PC-3 (cell line): ENCODE measurements around the gene PDZK1IP1. TPM values are rescaled to one million over a fixed set of nuclear protein-coding genes. Genes with fewer than 3 reads are reported as not detected.

Source experiments
- ATAC-seq: fragments of 200-7000 bp; cut with Tn5 transposase; 2 replicates; pipeline ENCODE4 v1.9.1; 2020; ENCODE audit warnings: mild to moderate bottlenecking, moderate library complexity
- BruUV-seq: library from RNA; stranded (reverse); fragments of 400-500 nt; replicated peaks from 2 replicates; lab custom pipeline; 2021; lab: Mats Ljungman, UMichigan
- CTCF ChIA-PET: fragments of 300-600 bp; sonication (Branson Sonifier 250); formaldehyde crosslinking; loops from one replicate; lab custom pipeline; 2022; ENCODE audit warnings: antibody characterized with exemption; lab: Charles Lee
- POLR2A ChIA-PET: fragments of 300-600 bp; sonication (Branson Sonifier 250); formaldehyde crosslinking; loops from one replicate; lab custom pipeline; 2022; ENCODE audit warnings: antibody characterized with exemption; ENCODE audit not compliant: unreplicated experiment; lab: Charles Lee
- DNase-seq: peaks from one replicate; pipeline ENCODE4 v3.0.0-alpha.2; 2015
- H2AFZ ChIP-seq: fragments of 300-600 bp; sonication (generic); 2 replicates; pipeline ENCODE4 v1.6.0; 2016; ENCODE audit warnings: antibody characterized with exemption, low read length
- H3F3A ChIP-seq: fragments of 300-600 bp; sonication (generic); one replicate; pipeline ENCODE4 v1.6.0; 2017; ENCODE audit warnings: antibody characterized with exemption, low read length, control low read depth, mild to moderate bottlenecking; ENCODE audit not compliant: unreplicated experiment
- H3K27ac ChIP-seq: fragments of 300-600 bp; sonication (generic); 2 replicates; pipeline ENCODE4 v1.5.1; 2016; ENCODE audit warnings: mild to moderate bottlenecking, low read length
- H3K27me3 ChIP-seq: fragments of 300-600 bp; sonication (generic); 2 replicates; pipeline ENCODE4 v1.6.1; 2016; ENCODE audit warnings: low read length, mixed read lengths
- H3K36me3 ChIP-seq: fragments of 300-600 bp; sonication (generic); 2 replicates; pipeline ENCODE4 v1.6.1; 2016; ENCODE audit warnings: low read depth, mixed run types, low read length, mixed read lengths
- H3K4me1 ChIP-seq: fragments of 300-600 bp; sonication (generic); 2 replicates; pipeline ENCODE4 v1.5.1; 2016; ENCODE audit warnings: low read length; ENCODE audit not compliant: insufficient read depth
- H3K4me2 ChIP-seq: fragments of 300-600 bp; sonication (generic); 2 replicates; pipeline ENCODE4 v1.6.0; 2016; ENCODE audit warnings: low read length
- H3K4me3 ChIP-seq: fragments of 300-600 bp; sonication (generic); 2 replicates; pipeline ENCODE4 v1.5.1; 2016; ENCODE audit warnings: mild to moderate bottlenecking, low read length, mixed read lengths
- H3K79me2 ChIP-seq: fragments of 300-600 bp; sonication (generic); 2 replicates; pipeline ENCODE4 v1.6.1; 2017; ENCODE audit warnings: low read length, mixed read lengths
- H3K9ac ChIP-seq: fragments of 300-600 bp; sonication (generic); 2 replicates; pipeline ENCODE4 v1.6.0; 2016; ENCODE audit warnings: mild to moderate bottlenecking, low read length
- H3K9me2 ChIP-seq: fragments of 300-600 bp; sonication (generic); replicated peaks from 2 replicates; pipeline ENCODE4 v1.6.1; 2016; ENCODE audit warnings: mixed run types, low read length, mixed read lengths
- H3K9me3 ChIP-seq: fragments of 300-600 bp; sonication (generic); 2 replicates; pipeline ENCODE4 v1.6.1; 2016; ENCODE audit warnings: low read length, mixed read lengths
- H4K20me1 ChIP-seq: fragments of 300-600 bp; sonication (generic); 2 replicates; pipeline ENCODE4 v1.6.1; 2016; ENCODE audit warnings: low read length, mixed read lengths
- CTCF ChIP-seq: fragments of 300-600 bp; sonication (generic); conservative IDR thresholded peaks from 2 replicates; pipeline ENCODE4 v1.5.1; 2017; ENCODE audit warnings: antibody characterized with exemption, low read depth, mild to moderate bottlenecking, low read length
- EZH2 ChIP-seq: fragments of 300-600 bp; sonication (generic); IDR thresholded peaks from one replicate; pipeline ENCODE4 v1.6.1; 2017; ENCODE audit warnings: antibody characterized with exemption, mild to moderate bottlenecking, low read length; ENCODE audit not compliant: unreplicated experiment
- EZH2phosphoT487 ChIP-seq: fragments of 300-600 bp; sonication (generic); IDR thresholded peaks from 2 replicates; pipeline ENCODE4 v1.6.1; 2018; ENCODE audit warnings: mild to moderate bottlenecking, antibody characterized with exemption, low read length, borderline replicate concordance
- intact Hi-C: fragments of 100-400 bp; cut with micrococcal nuclease; formaldehyde crosslinking; loops from 2 replicates; pipeline ENCODE4 v1.9.0; 2023
- total RNA-seq: library from RNA; depleted of rRNA; stranded (reverse); fragments of >200 nt; gene quantifications from 2 replicates; pipeline ENCODE4 v1.2.3, GENCODE V29; 2014

PDZK1IP1 gene
- total RNA-seq, 1 experiment from 2014 or later, result not detected

- DNase-seq (no peak), ATAC-seq (no peak)
- no TSS peak for BruUV-seq
- CTCF ChIA-PET, result interaction anchor here (0.8 to 0.9 kb wide), 2 partner anchors 10 to 74 kb away, joined by 3 to 4 read pairs; no protein-coding TSS in a partner anchor
- POLR2A ChIA-PET, result no interaction called here
- no peaks in the 10 kb centered on the region for H3F3A ChIP-seq
- H3K4me3 ChIP-seq, result no peak overlapping the region
- no peak overlapping the region for H3K27ac ChIP-seq
- no peaks in the 10 kb centered on the region for H3K9me2 ChIP-seq
- no peaks in the 10 kb centered on the region for H4K20me1 ChIP-seq
- TF ChIP-seq EZH2phosphoT487, result no peak
- no peaks in the 10 kb centered on the region for H3K36me3 ChIP-seq
- intact Hi-C loops, result no loop called here
- no peaks in the 10 kb centered on the region for H3K27me3 ChIP-seq
- no peaks in the 10 kb centered on the region for H3K79me2 ChIP-seq
- H3K4me1 ChIP-seq, result no peaks in the 10 kb centered on the region
- H2AFZ ChIP-seq, result no peak overlapping the region
- H3K9ac ChIP-seq, result no peak overlapping the region
- H3K4me2 ChIP-seq, result no peak overlapping the region
- no peaks in the 10 kb centered on the region for H3K9me3 ChIP-seq
These were observed 748 bp downstream of the PDZK1IP1 start for GRCh38 chr1:47188791-47189785.

- no peak overlapping the region for H3K4me3 ChIP-seq
- no peak for DNase-seq
- H3K79me2 ChIP-seq, result no peaks in the 10 kb centered on the region
- TF ChIP-seq EZH2, result no peak
- no peak for TF ChIP-seq EZH2phosphoT487
- TF ChIP-seq CTCF, result no peak
- H4K20me1 ChIP-seq, result no peaks in the 10 kb centered on the region
- H3K4me2 ChIP-seq, result no peak overlapping the region
- ChIA-PET CTCF (interaction anchor here (0.6 kb wide), 1 partner anchor 156 kb away, joined by 3 read pairs; no protein-coding TSS in a partner anchor), POLR2A (no interaction called here)
- H3K9me2 ChIP-seq, result no peaks in the 10 kb centered on the region
- H3K27me3 ChIP-seq, result no peaks in the 10 kb centered on the region
- no peaks in the 10 kb centered on the region for H3K36me3 ChIP-seq
- BruUV-seq, result no TSS peak
- H3K9me3 ChIP-seq, result no peaks in the 10 kb centered on the region
- H3K4me1 ChIP-seq, result no peaks in the 10 kb centered on the region
- no peak overlapping the region for H2AFZ ChIP-seq
- intact Hi-C loops, result no loop called here
- H3K9ac ChIP-seq, result no peak overlapping the region
- H3F3A ChIP-seq, result no peaks in the 10 kb centered on the region
- no peak overlapping the region for H3K27ac ChIP-seq
- no peak for ATAC-seq
These were observed 1.9 kb downstream of the PDZK1IP1 start for GRCh38 chr1:47187926-47188250.

- Histone ChIP-seq H3F3A (no peaks in the 10 kb centered on the region), H3K36me3 (no peaks in the 10 kb centered on the region), H3K9ac (no peak overlapping the region), H4K20me1 (no peaks in the 10 kb centered on the region), H3K4me3 (no peak overlapping the region), H3K79me2 (no peaks in the 10 kb centered on the region), H3K27ac (no peak overlapping the region), H3K27me3 (no peaks in the 10 kb centered on the region), H3K9me3 (no peaks in the 10 kb centered on the region), H3K4me1 (no peaks in the 10 kb centered on the region), H3K4me2 (no peak overlapping the region), H3K9me2 (no peaks in the 10 kb centered on the region), H2AFZ (no peak overlapping the region)
- TF ChIP-seq CTCF (no peak), EZH2phosphoT487 (no peak), EZH2 (no peak)
- ATAC-seq, result no peak
- BruUV-seq, result no TSS peak
- CTCF ChIA-PET, result no interaction called here
- POLR2A ChIA-PET, result no interaction called here
- no peak for DNase-seq
- intact Hi-C loops, result no loop called here
These were observed 2.5 kb downstream of the PDZK1IP1 start for GRCh38 chr1:47187231-47187925.
